HepG2 (cell line): ENCODE measurements around the gene MAGEA3. TPM values are rescaled to one million over a fixed set of nuclear protein-coding genes. Genes with fewer than 3 reads are reported as not detected.
"Not testable (repeated sequence)": the region's sequence is repeated elsewhere in the genome, so short reads cannot be mapped to it uniquely, and the experiment has no call there.

ENCODE experiments used
- ATAC-seq: fragments of 200-7000 bp; cut with Tn5 transposase; 3 replicates; pipeline ENCODE4 v1.9.1; 2020; ENCODE audit warnings: mild to moderate bottlenecking, moderate library complexity
- BruUV-seq: library from RNA; stranded (reverse); fragments of 400-500 nt; replicated peaks from 2 replicates; lab custom pipeline; 2021; lab: Mats Ljungman, UMichigan
- CTCF ChIA-PET: fragments of 300-600 bp; formaldehyde crosslinking; extraction: SDS; loops from one replicate; lab custom pipeline; 2021; ENCODE audit warnings: low total read pairs, inconsistent platforms, low intra/inter-chr PET ratio; lab: Yijun Ruan, JAX
- POLR2A ChIA-PET: fragments of 350-600 bp; sonication (Branson Sonifier 250); formaldehyde crosslinking; loops from one replicate; lab custom pipeline; 2020; ENCODE audit warnings: antibody characterized with exemption, inconsistent platforms; lab: Yijun Ruan, JAX
- DNase-seq: peaks from one replicate; pipeline ENCODE4 v3.0.0-alpha.2; 2015; ENCODE audit warnings: low spot score
- FAIRE-seq: peaks from 3 replicates; lab custom pipeline; 2011; peaks lifted over from hg19 to GRCh38; lab: Jason Lieb, UNC
- H2AFZ ChIP-seq: one replicate; pipeline ENCODE4 v1.6.1; 2011; ENCODE audit warnings: low read length, inconsistent platforms
- H3K27ac ChIP-seq: fragments of 300-600 bp; 3 replicates; pipeline ENCODE4 v1.8.0; 2011; ENCODE audit warnings: mixed run types, mild to moderate bottlenecking, mixed read lengths, low read length, inconsistent platforms; ENCODE audit not compliant: insufficient read depth; ENCODE audit errors: extremely low read length
- H3K27me3 ChIP-seq, 2 experiments: fragments of 200-600 bp in 1 of 2; 2 replicates in 1 of 2; 3 replicates in 1 of 2; pipeline versions ENCODE4 v1.6.0 to v1.8.0; 2011; ENCODE audit warnings: low read length in 2 of 2, mild to moderate bottlenecking in 2 of 2, moderate library complexity in 2 of 2, inconsistent platforms in 1 of 2; ENCODE audit not compliant: insufficient read depth in 2 of 2, control insufficient read depth in 1 of 2
- H3K36me3 ChIP-seq, 2 experiments: fragments of 200-600 bp in 1 of 2; replicated peaks in 1 of 2; 2 replicates in 1 of 2; 3 replicates in 1 of 2; pipeline versions ENCODE4 v1.5.1 to v1.8.0; 2011; ENCODE audit warnings: low read length in 2 of 2, inconsistent platforms in 1 of 2; ENCODE audit not compliant: insufficient read depth in 2 of 2, control insufficient read depth in 1 of 2
- H3K4me1 ChIP-seq: 2 replicates; pipeline ENCODE4 v1.5.1; 2012; ENCODE audit warnings: low read length, inconsistent platforms; ENCODE audit not compliant: insufficient read depth
- H3K4me2 ChIP-seq: 2 replicates; pipeline ENCODE4 v1.6.0; 2011; ENCODE audit warnings: low read depth, low read length, inconsistent platforms
- H3K4me3 ChIP-seq, 3 experiments: fragments of 200-600 bp in 1 of 3; sonication (generic), shearing (Covaris generic) in 1 of 3; replicated peaks in 1 of 3; 2 replicates each; pipeline ENCODE4 v1.5.1; 2011 to 2016; ENCODE audit warnings: low read length in 3 of 3, inconsistent platforms in 2 of 3, low read depth in 2 of 3, mild to moderate bottlenecking in 2 of 3, control low read depth in 1 of 3, mixed read lengths in 1 of 3; ENCODE audit not compliant: insufficient read depth in 1 of 3
- H3K79me2 ChIP-seq: one replicate; pipeline ENCODE4 v1.6.1; 2011; ENCODE audit warnings: low read length, inconsistent platforms; ENCODE audit not compliant: insufficient read depth
- H3K9ac ChIP-seq: 2 replicates; pipeline ENCODE4 v1.6.0; 2011; ENCODE audit warnings: mild to moderate bottlenecking, low read depth, low read length, inconsistent platforms; ENCODE audit not compliant: insufficient read depth
- H3K9me3 ChIP-seq: 2 replicates; pipeline ENCODE4 v1.5.1; 2012; ENCODE audit warnings: mild to moderate bottlenecking, low read length
- H4K20me1 ChIP-seq: 2 replicates; pipeline ENCODE4 v1.6.0; 2011; ENCODE audit warnings: inconsistent platforms, mild to moderate bottlenecking, low read length, moderate library complexity; ENCODE audit not compliant: insufficient read depth
- WGBS: methylation state at CpG from one replicate; pipeline ENCODE4 v1.1.6; 2017; ENCODE audit warnings: low lambda C conversion rate; 5-methylcytosine and 5-hydroxymethylcytosine counted together
- in situ Hi-C: cut with HindIII; loops from 2 replicates; pipeline ENCODE4 v1.10.0; 2017; ENCODE audit warnings: low pct_unique_long_range_greater_than_20kb; ENCODE audit not compliant: extremely low pct_ligation_motif_present
- intact Hi-C: fragments of 100-400 bp; cut with micrococcal nuclease; formaldehyde crosslinking; loops from one replicate; pipeline ENCODE4 v1.10.0; 2022; ENCODE audit not compliant: unreplicated experiment
- polyA plus RNA-seq, 8 experiments: library from polyadenylated mRNA; depleted of rRNA in 3 of 8; stranded (reverse) in 7 of 8; unstranded in 1 of 8; fragments of >200 nt; fragmentation: Illumina TruSeq in 4 of 8; extraction: Trizol in 4 of 8; gene quantifications; 2 replicates each; pipeline versions ENCODE4 v1.2.1 to v1.2.3, GENCODE V29; 2011 to 2016; ENCODE audit warnings: low read depth in 4 of 8, missing spikeins in 1 of 8, mixed read lengths in 1 of 8; ENCODE audit not compliant: insufficient read depth in 1 of 8
- total RNA-seq, 5 experiments: library from RNA; depleted of rRNA; stranded (reverse); fragments of >200 nt; fragmentation: Illumina TruSeq; extraction: Trizol; gene quantifications; 2 replicates each; pipeline ENCODE4 v1.2.3, GENCODE V29; 2016; ENCODE audit warnings: low read depth in 1 of 5

The MAGEA3 gene
- total and polyA plus RNA-seq, 2 of the 13 experiments (the other 11 are each of a cell fraction or from before 2014, with no cell fraction given) = not detected

DNA sequence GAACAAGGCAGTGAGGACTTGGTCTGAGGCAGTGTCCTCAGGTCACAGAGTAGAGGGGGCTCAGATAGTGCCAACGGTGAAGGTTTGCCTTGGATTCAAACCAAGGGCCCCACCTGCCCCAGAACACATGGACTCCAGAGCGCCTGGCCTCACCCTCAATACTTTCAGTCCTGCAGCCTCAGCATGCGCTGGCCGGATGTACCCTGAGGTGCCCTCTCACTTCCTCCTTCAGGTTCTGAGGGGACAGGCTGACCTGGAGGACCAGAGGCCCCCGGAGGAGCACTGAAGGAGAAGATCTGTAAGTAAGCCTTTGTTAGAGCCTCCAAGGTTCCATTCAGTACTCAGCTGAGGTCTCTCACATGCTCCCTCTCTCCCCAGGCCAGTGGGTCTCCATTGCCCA is 1.8 kb downstream of the MAGEA3 start:
- H3K36me3 ChIP-seq, FAIRE-seq, in situ Hi-C loops, ATAC-seq, H3K4me3 ChIP-seq, H3K79me2 ChIP-seq, H3K9me3 ChIP-seq, H3K27ac ChIP-seq, DNase-seq, CTCF ChIA-PET, POLR2A ChIA-PET, H2AFZ ChIP-seq, H4K20me1 ChIP-seq, H3K4me1 ChIP-seq, H3K27me3 ChIP-seq, H3K4me2 ChIP-seq, BruUV-seq, intact Hi-C loops, H3K9ac ChIP-seq: not testable (repeated sequence)
- WGBS = no CpG with 5 or more reads among the region's 5 CpGs

DNA sequence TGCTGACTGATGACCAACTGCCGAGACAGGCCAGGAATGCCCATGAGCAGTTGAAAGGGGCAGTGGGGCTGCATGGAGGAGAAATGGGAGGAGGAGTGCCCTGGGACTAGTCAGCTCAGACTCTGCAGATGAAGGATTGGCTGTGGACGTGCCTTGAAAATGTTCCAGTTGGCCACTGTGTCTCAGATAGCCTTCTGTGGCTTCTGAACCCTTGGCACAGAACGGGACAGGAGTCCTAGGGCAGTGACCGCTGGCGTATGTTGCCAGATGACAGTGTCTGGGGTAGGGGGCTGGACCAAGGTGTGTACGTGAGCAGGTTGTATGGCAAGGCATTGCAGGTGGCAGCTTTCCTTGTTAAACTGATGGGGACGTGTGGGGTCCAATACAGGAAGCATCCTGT is 7.9 kb downstream of the MAGEA3 start:
- CTCF ChIA-PET, DNase-seq, H3K4me1 ChIP-seq, in situ Hi-C loops, FAIRE-seq, H3K27me3 ChIP-seq, H3K9ac ChIP-seq, H2AFZ ChIP-seq, H3K9me3 ChIP-seq, BruUV-seq, ATAC-seq, intact Hi-C loops, H3K4me2 ChIP-seq, POLR2A ChIA-PET, H4K20me1 ChIP-seq, H3K79me2 ChIP-seq, H3K4me3 ChIP-seq, H3K36me3 ChIP-seq, H3K27ac ChIP-seq: not testable (repeated sequence)
- WGBS = no CpG with 5 or more reads among the region's 7 CpGs

DNA sequence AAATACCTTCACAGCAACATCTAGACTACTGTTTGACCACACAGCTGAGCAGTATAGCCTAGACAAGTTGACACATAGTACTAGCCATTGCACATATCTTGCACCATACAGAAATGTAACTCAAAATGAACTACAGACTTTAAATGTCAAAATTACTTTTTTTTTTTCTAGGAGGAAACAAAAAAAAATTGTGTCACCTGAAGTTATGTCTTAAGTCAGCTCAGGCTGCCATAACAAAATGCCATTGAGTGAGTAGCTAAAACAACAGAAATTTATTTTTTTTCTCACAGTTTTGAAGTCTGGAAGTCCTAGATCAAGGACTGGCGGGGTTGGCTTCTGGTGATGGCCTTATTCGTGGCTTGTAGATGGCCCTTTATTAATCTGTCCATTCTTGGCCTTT is 10.6 kb downstream of the MAGEA3 start, which contains the start of gene CSAG2:
TSS of gene CSAG2 (minus strand) at position 101 of the 400 bp plus-strand sequence. CDS start 161 bp downstream, outside the sequence.
- ATAC-seq, FAIRE-seq: not testable (repeated sequence)

DNA sequence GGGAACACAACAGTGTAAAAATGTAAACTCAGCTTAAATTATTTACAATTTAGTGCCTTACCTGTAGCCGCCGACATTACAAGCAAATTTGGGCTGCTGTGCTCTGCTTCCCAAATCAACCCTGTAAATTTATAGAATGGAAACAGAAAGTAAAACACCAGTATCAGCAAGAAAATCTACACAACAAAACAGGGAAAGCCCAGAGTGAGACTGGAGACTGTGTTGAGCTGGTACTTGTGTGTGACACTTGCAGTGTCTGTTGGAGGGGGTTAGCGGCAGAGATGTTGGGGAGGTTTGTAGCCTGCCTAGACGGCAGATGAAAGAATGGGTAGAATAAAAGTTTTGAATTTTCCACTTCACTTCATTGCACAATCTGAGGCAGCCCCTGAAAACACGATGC is 14.6 kb downstream of the MAGEA3 start:
- H3K4me2 ChIP-seq, DNase-seq, H3K9me3 ChIP-seq, intact Hi-C loops, CTCF ChIA-PET, BruUV-seq, H3K27me3 ChIP-seq, POLR2A ChIA-PET, H3K27ac ChIP-seq, H2AFZ ChIP-seq, FAIRE-seq, H3K9ac ChIP-seq, H3K4me3 ChIP-seq, H3K36me3 ChIP-seq, H3K79me2 ChIP-seq, ATAC-seq, H3K4me1 ChIP-seq, in situ Hi-C loops, H4K20me1 ChIP-seq: not testable (repeated sequence)
- no CpG with 5 or more reads among the region's 5 CpGs for WGBS

More for the DNA sequence above, 10.6 kb downstream of the MAGEA3 start, which contains the start of gene CSAG2:
- BruUV-seq, H3K4me1 ChIP-seq, H3K36me3 ChIP-seq, DNase-seq, POLR2A ChIA-PET, in situ Hi-C loops, H3K79me2 ChIP-seq, H2AFZ ChIP-seq, H4K20me1 ChIP-seq, H3K9me3 ChIP-seq, H3K27ac ChIP-seq, H3K9ac ChIP-seq, CTCF ChIA-PET, H3K27me3 ChIP-seq, H3K4me2 ChIP-seq, H3K4me3 ChIP-seq, intact Hi-C loops: not testable (repeated sequence)
- WGBS = no CpG with 5 or more reads among the region's 2 CpGs
